ENCODE measurements around the gene RPTOR. TPM values are rescaled to one million over a fixed set of nuclear protein-coding genes. Genes with fewer than 3 reads are reported as not detected.
"Not testable (repeated sequence)": the region's sequence is repeated elsewhere in the genome, so short reads cannot be mapped to it uniquely, and the experiment has no call there.

Gene RPTOR
- total RNA-seq, 3 donors from 2014 or later, result 21.4 to 27.5 (median 23.6) TPM

DNA sequence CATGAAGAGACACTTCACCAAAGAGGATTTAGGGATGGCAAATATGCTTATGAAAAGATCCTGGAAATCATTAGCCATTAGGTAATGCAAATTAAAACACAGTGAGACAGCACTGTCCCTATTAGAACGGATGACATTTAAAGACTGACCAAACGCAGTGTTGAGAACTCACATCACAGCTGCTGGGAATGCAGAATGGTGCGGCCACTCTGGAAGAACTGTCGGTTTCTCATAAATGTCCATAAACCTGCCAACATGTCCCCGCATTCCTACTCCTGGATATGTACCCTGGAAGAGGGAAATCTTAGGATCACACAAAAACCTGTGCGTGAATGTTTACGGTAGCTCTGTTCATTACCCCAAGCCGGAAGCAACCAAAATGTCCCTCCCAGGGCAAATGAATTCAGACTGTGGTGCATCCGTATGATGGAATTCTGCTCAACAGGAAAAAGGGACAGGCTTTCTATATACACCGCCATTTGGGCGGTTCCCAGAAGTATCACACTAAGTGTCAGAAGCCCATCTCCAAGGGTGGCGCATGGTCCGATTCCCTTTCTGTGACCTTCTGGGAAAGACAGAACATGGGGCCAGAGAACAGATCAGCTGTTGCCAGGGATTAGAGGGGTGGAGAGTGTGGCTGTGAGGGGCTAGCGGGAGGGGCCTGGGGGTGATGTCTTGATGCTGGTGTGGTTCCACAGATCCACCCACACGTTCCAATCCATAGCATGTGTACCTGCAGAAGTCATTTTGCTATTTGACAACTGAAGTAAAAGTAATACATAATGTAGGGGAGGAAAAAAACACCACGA is 249.8 kb downstream of the RPTOR start:
- H3K27ac ChIP-seq, result no peak overlapping the region
- intact Hi-C loops (cut with DNase I; ENCODE audit: low total_unique reads), result loop anchor here (1.0 kb wide), 1 partner anchor 9 kb away; no protein-coding TSS in a partner anchor
- TF ChIP-seq CTCF (IDR thresholded peaks at IDR 0.05), result no peak
- no peak for TF ChIP-seq POLR2A (IDR thresholded peaks at IDR 0.05)
- no peak for TF ChIP-seq POLR2AphosphoS5 (IDR thresholded peaks at IDR 0.05)
- H3K27me3 ChIP-seq, result no peaks in the 10 kb centered on the region
- no peak for DNase-seq (ENCODE audit: low spot score in 2 of 2)
- no peak overlapping the region for H3K4me3 ChIP-seq
- no peaks in the 10 kb centered on the region for H3K4me1 ChIP-seq
- H3K36me3 ChIP-seq, result no peaks in the 10 kb centered on the region
- H3K9me3 ChIP-seq, result no peaks in the 10 kb centered on the region

DNA sequence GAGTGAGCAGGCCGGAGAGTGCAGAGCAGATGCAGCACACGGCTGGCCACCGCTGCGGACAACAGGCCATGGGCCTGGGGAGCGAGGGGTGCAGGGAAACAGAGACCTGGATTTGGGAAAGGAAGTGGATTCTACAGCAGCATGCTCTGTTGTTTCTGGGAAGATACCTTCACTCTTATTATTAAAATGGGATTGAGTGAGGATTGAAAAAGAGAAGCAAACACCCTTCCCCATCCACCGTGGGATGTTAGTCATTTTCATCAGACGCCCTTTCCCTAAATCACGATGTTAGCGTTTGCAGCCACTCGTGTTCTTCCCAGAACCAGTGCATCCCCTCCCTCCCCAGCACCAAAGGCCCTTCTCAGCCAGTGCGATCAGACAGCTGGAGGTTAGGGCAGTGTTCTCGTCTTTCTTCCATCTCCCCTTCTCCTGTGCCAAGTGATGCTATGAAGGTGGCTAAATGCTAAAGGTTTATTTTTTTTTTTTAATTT is 250.5 kb downstream of the RPTOR start:
- H3K27me3 ChIP-seq, result no peaks in the 10 kb centered on the region
- no peaks in the 10 kb centered on the region for H3K9me3 ChIP-seq
- TF ChIP-seq POLR2A (IDR thresholded peaks at IDR 0.05) (no peak), CTCF (IDR thresholded peaks at IDR 0.05) (no peak), POLR2AphosphoS5 (IDR thresholded peaks at IDR 0.05) (no peak)
- no peaks in the 10 kb centered on the region for H3K4me1 ChIP-seq
- H3K36me3 ChIP-seq, result no peaks in the 10 kb centered on the region
- intact Hi-C loops (cut with DNase I; ENCODE audit: low total_unique reads), result no loop called here
- DNase-seq (ENCODE audit: low spot score in 2 of 2), result peak in 1 of 2 donors; percentile 19
- H3K4me3 ChIP-seq, result no peak overlapping the region
- no peak overlapping the region for H3K27ac ChIP-seq

DNA sequence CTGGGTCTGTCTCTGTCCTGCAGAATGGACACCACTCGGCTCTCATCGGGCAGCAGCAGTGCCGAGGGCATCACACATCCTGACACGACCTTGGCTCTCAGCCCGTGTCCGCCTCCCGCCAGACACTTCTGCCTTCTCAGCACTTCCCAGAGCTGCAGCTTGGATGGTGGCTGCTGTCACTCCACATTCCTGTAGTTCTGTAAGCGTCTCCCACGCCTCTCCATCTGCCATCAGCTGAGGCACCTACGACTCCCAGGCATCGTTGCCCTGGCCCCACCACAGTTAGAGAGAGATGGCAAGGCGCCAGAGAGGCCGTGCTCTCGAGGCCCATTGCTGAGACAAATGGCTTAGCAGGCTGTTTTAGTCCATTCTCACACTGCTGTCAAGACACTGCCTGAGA is 251.1 kb downstream of the RPTOR start:
- no peak for TF ChIP-seq POLR2AphosphoS5 (IDR thresholded peaks at IDR 0.05)
- no peak for TF ChIP-seq POLR2A (IDR thresholded peaks at IDR 0.05)
- no peak for TF ChIP-seq CTCF (IDR thresholded peaks at IDR 0.05)
- H3K27me3 ChIP-seq, result no peaks in the 10 kb centered on the region
- intact Hi-C loops (cut with DNase I; ENCODE audit: low total_unique reads), result no loop called here
- no peaks in the 10 kb centered on the region for H3K36me3 ChIP-seq
- no peaks in the 10 kb centered on the region for H3K4me1 ChIP-seq
- H3K27ac ChIP-seq, result no peak overlapping the region
- DNase-seq (ENCODE audit: low spot score in 2 of 2), result peak in 1 of 2 donors; percentile 43
- no peaks in the 10 kb centered on the region for H3K9me3 ChIP-seq
- no peak overlapping the region for H3K4me3 ChIP-seq

- no peaks in the 10 kb centered on the region for H3K36me3 ChIP-seq
- H3K4me3 ChIP-seq, result no peak overlapping the region
- H3K4me1 ChIP-seq, result no peaks in the 10 kb centered on the region
- intact Hi-C loops (cut with DNase I; ENCODE audit: low total_unique reads), result no loop called here
- H3K27me3 ChIP-seq, result no peaks in the 10 kb centered on the region
- no peaks in the 10 kb centered on the region for H3K9me3 ChIP-seq
- TF ChIP-seq CTCF (IDR thresholded peaks at IDR 0.05) (no peak), POLR2AphosphoS5 (IDR thresholded peaks at IDR 0.05) (no peak), POLR2A (IDR thresholded peaks at IDR 0.05) (no peak)
- DNase-seq (ENCODE audit: low spot score in 2 of 2), result no peak
- no peak overlapping the region for H3K27ac ChIP-seq
Measured at GRCh38 chr17:80796430-80796861, 251.8 kb downstream of the RPTOR start.

DNA sequence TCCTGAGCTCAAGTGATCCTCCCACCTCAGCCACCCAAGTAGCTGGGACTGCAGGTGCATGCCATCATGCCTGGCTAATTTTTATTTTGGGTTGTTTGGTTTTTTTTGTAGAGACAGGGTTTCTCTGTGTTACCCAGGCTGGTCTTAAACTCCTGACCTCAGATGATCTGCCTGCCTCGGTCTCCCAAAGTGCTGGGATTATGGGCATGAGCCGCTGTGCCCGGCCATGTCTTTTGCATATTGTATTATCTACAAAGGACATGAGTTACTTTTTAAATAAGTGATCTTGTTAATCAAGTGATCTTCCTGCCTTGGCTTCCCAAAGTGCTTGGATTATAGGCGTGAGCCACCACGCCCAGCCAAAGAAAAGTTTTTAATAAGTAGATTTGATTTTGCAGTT is 252.6 kb downstream of the RPTOR start:
- DNase-seq (ENCODE audit: low spot score in 2 of 2), result peak in 1 of 2 donors; percentile 25
- intact Hi-C loops (cut with DNase I; ENCODE audit: low total_unique reads); H3K27ac ChIP-seq; H3K4me1 ChIP-seq; H3K4me3 ChIP-seq; H3K27me3 ChIP-seq; H3K9me3 ChIP-seq; H3K36me3 ChIP-seq: not testable (repeated sequence)
